ENCODE measurements around the gene TAF11L9.
"Not testable (repeated sequence)": the region's sequence is repeated elsewhere in the genome, so short reads cannot be mapped to it uniquely, and the experiment has no call there.

Gene TAF11L9
- total RNA-seq = 0 reads per million in 3 donors

DNA sequence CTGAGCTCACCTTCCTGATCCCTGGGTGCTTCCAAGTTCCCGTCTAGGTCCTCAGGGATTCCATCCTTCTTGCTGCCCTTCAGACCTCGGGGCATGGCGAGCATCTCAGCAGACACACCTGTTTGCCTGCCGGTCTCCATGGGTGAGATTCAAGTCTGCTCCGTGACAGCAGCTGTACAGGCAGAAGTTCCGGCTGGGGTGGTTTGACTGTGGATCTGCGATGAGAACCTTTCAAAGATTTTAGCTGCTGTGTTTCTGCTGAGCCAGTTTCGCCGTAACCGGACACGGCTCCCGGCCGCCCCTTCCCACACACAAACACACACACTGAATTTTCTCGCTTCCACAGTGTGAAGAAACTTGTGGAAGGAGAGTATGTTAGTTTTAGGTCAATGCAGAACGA, at the start of gene TAF11L9:
TSS of gene TAF11L9 (minus strand) at position 140 of the 400 bp plus-strand sequence.
- H3K9me3 ChIP-seq (ENCODE audit: control insufficient read depth, low read length); H3K4me1 ChIP-seq (ENCODE audit: control insufficient read depth, insufficient read depth, low read length, poor library complexity, severe bottlenecking); H3K27me3 ChIP-seq (replicated peaks; ENCODE audit: control insufficient read depth, insufficient read depth, low read length, poor library complexity, severe bottlenecking); H3K27ac ChIP-seq (ENCODE audit: insufficient read depth, low read length, poor library complexity, severe bottlenecking); DNase-seq; H3K36me3 ChIP-seq (ENCODE audit: control insufficient read depth, insufficient read depth, low read length); H3K4me3 ChIP-seq (ENCODE audit: insufficient read depth, low read depth, low read length, poor library complexity, severe bottlenecking): not testable (repeated sequence)

- Histone ChIP-seq H3K36me3 (ENCODE audit: control insufficient read depth, insufficient read depth, low read length) (no peaks in the 10 kb centered on the region), H3K27me3 (replicated peaks; ENCODE audit: control insufficient read depth, insufficient read depth, low read length, poor library complexity, severe bottlenecking) (no peaks in the 10 kb centered on the region), H3K4me1 (ENCODE audit: control insufficient read depth, insufficient read depth, low read length, poor library complexity, severe bottlenecking) (no peaks in the 10 kb centered on the region), H3K27ac (ENCODE audit: insufficient read depth, low read length, poor library complexity, severe bottlenecking) (no peak within 1 kb of the TSS), H3K9me3 (ENCODE audit: control insufficient read depth, low read length) (no peaks in the 10 kb centered on the region), H3K4me3 (ENCODE audit: insufficient read depth, low read depth, low read length, poor library complexity, severe bottlenecking) (no peak within 1 kb of the TSS)
- no peak for DNase-seq
These were observed 40.0 kb upstream of the TAF11L9 start, which contains the start of gene TAF11L14 for GRCh38 chr5:17634160-17634559. Gene TAF11L14 (plus strand): TSS chr5:17634460.

DNA sequence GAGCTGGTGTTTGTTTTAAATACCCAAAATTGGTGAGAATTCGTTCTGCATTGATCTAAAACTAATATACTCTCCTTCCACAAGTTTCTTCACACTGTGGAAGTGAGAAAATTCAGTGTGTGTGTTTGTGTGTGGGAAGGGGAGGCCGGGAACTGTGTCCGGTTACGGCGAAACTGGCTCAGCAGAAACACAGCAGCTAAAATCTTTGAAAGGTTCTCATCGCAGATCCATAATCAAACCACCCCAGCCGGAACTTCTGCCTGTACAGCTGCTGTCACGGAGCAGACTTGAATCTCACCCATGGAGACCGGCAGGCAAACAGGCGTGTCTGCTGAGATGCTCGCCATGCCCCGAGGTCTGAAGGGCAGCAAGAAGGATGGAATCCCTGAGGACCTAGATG, 37.6 kb upstream of the TAF11L9 start, which contains the start of gene TAF11L13:
TSS of gene TAF11L13 (plus strand) at position 301 of the 400 bp plus-strand sequence.
- H3K27me3 ChIP-seq (replicated peaks; ENCODE audit: control insufficient read depth, insufficient read depth, low read length, poor library complexity, severe bottlenecking); DNase-seq; H3K4me3 ChIP-seq (ENCODE audit: insufficient read depth, low read depth, low read length, poor library complexity, severe bottlenecking); H3K36me3 ChIP-seq (ENCODE audit: control insufficient read depth, insufficient read depth, low read length); H3K4me1 ChIP-seq (ENCODE audit: control insufficient read depth, insufficient read depth, low read length, poor library complexity, severe bottlenecking); H3K27ac ChIP-seq (ENCODE audit: insufficient read depth, low read length, poor library complexity, severe bottlenecking); H3K9me3 ChIP-seq (ENCODE audit: control insufficient read depth, low read length): not testable (repeated sequence)

- H3K9me3 ChIP-seq (ENCODE audit: control insufficient read depth, low read length) = no peaks in the 10 kb centered on the region
- H3K27ac ChIP-seq (ENCODE audit: insufficient read depth, low read length, poor library complexity, severe bottlenecking) = no peak overlapping the region
- H3K4me3 ChIP-seq (ENCODE audit: insufficient read depth, low read depth, low read length, poor library complexity, severe bottlenecking) = no peak overlapping the region
- DNase-seq = no peak
- no peaks in the 10 kb centered on the region for H3K36me3 ChIP-seq (ENCODE audit: control insufficient read depth, insufficient read depth, low read length)
- no peaks in the 10 kb centered on the region for H3K27me3 ChIP-seq (replicated peaks; ENCODE audit: control insufficient read depth, insufficient read depth, low read length, poor library complexity, severe bottlenecking)
- H3K4me1 ChIP-seq (ENCODE audit: control insufficient read depth, insufficient read depth, low read length, poor library complexity, severe bottlenecking) = no peaks in the 10 kb centered on the region
These were observed 31.5 kb upstream of the TAF11L9 start for GRCh38 chr5:17625686-17626085.

DNA sequence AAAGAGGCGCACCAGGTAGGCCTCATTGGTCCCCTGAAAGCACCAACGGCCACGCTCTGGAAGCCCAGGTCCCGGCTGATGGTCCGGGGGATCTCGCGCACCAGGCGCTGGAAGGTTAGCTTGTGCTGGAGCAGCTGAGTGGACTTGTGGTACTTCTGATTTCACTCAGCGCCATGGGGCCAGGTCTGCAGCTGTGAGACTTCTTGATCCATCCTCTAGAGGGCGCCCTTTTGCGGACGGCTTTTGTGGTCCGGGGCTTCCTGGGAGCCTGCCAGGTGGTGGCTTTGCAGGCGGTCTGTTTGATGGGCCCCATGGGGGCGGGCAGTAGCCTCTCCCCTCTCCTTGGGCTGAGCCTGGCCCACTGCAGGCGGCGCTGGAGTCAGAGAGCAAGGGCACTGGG, 26.4 kb upstream of the TAF11L9 start:
- no peak overlapping the region for H3K4me3 ChIP-seq (ENCODE audit: insufficient read depth, low read depth, low read length, poor library complexity, severe bottlenecking)
- no peak overlapping the region for H3K27ac ChIP-seq (ENCODE audit: insufficient read depth, low read length, poor library complexity, severe bottlenecking)
- no peaks in the 10 kb centered on the region for H3K4me1 ChIP-seq (ENCODE audit: control insufficient read depth, insufficient read depth, low read length, poor library complexity, severe bottlenecking)
- no peaks in the 10 kb centered on the region for H3K36me3 ChIP-seq (ENCODE audit: control insufficient read depth, insufficient read depth, low read length)
- DNase-seq = no peak
- no peaks in the 10 kb centered on the region for H3K9me3 ChIP-seq (ENCODE audit: control insufficient read depth, low read length)
- H3K27me3 ChIP-seq (replicated peaks; ENCODE audit: control insufficient read depth, insufficient read depth, low read length, poor library complexity, severe bottlenecking) = no peaks in the 10 kb centered on the region

DNA sequence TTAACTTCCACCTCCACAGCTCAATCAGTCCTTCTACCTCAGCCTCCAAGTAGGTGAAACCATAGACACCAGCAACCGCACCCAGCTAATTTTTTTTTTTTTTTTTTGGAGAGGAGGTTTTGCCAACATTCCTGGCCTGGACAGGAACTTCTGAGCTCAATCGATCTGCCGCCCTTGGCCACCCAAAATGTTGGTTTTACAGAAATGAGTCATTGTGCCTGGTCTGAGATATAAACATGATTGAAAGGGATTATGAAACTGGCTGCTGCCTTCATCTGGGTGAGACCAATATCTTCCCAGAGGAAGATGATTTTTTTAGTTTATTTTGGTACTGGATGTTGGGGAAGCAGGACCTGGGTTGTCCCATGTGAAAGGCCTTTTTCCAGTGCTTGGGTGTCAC, 25.2 kb upstream of the TAF11L9 start:
- DNase-seq = no peak
- Histone ChIP-seq H3K36me3 (ENCODE audit: control insufficient read depth, insufficient read depth, low read length) (no peaks in the 10 kb centered on the region), H3K4me1 (ENCODE audit: control insufficient read depth, insufficient read depth, low read length, poor library complexity, severe bottlenecking) (no peaks in the 10 kb centered on the region), H3K27ac (ENCODE audit: insufficient read depth, low read length, poor library complexity, severe bottlenecking) (no peak overlapping the region), H3K4me3 (ENCODE audit: insufficient read depth, low read depth, low read length, poor library complexity, severe bottlenecking) (no peak overlapping the region), H3K27me3 (replicated peaks; ENCODE audit: control insufficient read depth, insufficient read depth, low read length, poor library complexity, severe bottlenecking) (no peaks in the 10 kb centered on the region), H3K9me3 (ENCODE audit: control insufficient read depth, low read length) (no peaks in the 10 kb centered on the region)

DNA sequence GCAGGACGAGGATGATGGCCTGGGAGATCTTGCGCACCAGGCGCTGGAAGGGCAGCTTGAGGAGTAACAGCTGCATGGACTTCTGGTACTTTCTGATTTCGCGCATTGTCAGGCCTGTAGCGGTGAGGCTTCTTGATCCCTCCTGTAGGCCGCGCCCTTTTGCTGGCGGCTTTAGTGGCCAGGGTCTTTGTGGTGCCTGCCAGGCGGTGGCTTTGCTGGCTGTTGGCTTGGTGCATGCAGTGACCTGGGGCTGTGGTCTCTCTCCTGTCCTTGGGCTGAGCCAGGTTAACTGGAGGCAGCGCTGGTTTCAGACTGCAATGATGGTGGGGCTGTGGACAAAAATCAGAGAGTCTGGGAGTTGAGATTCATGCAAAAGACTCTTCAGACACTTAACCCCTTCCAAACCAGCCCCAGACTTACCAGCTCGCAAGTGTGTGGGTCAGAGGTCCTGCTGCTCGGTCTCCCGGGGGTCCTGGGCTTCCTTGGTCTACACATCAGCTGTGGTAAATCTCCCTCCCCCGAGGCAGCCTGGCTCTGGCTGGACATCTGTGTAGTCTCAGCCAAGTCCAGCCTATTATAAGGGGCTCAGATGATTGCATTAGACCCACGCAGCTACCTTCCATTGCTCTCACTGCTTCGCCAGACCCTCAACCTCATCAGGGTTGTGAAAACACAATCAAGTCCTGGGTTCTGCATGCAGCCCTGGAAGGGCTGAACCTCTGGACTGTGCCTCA, 20.8 kb upstream of the TAF11L9 start:
- Histone ChIP-seq H3K4me1 (ENCODE audit: control insufficient read depth, insufficient read depth, low read length, poor library complexity, severe bottlenecking) (no peaks in the 10 kb centered on the region), H3K9me3 (ENCODE audit: control insufficient read depth, low read length) (no peaks in the 10 kb centered on the region), H3K4me3 (ENCODE audit: insufficient read depth, low read depth, low read length, poor library complexity, severe bottlenecking) (no peak overlapping the region), H3K27ac (ENCODE audit: insufficient read depth, low read length, poor library complexity, severe bottlenecking) (no peak overlapping the region), H3K36me3 (ENCODE audit: control insufficient read depth, insufficient read depth, low read length) (no peaks in the 10 kb centered on the region), H3K27me3 (replicated peaks; ENCODE audit: control insufficient read depth, insufficient read depth, low read length, poor library complexity, severe bottlenecking) (no peaks in the 10 kb centered on the region)
- no peak for DNase-seq

GRCh38 chr5:17610092-17610491, 15.9 kb upstream of the TAF11L9 start, which contains the start of gene TAF11L12:
Gene TAF11L12 (plus strand): TSS chr5:17610392.
- not testable (repeated sequence) for H3K9me3 ChIP-seq (ENCODE audit: control insufficient read depth, low read length); H3K27me3 ChIP-seq (replicated peaks; ENCODE audit: control insufficient read depth, insufficient read depth, low read length, poor library complexity, severe bottlenecking); H3K4me3 ChIP-seq (ENCODE audit: insufficient read depth, low read depth, low read length, poor library complexity, severe bottlenecking); H3K36me3 ChIP-seq (ENCODE audit: control insufficient read depth, insufficient read depth, low read length); H3K4me1 ChIP-seq (ENCODE audit: control insufficient read depth, insufficient read depth, low read length, poor library complexity, severe bottlenecking); DNase-seq; H3K27ac ChIP-seq (ENCODE audit: insufficient read depth, low read length, poor library complexity, severe bottlenecking)

DNA sequence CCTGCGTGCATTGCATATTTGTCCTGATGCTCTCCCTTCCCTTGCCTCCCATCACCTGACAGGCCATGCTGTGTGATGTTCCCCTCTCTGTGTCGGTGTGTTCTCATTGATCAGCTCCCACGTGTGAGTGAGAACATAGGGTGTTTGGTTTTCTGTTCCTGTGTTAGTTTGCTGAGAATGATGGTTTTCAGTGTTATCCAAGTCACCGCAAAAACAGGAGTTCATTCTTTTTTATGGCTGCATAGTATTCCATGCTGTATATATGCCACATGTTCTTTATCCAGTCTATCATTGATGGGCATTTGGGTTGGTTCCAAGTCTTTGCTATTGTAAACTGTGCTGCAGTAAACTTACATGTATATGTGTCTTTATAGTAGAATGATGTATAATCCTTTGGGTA, 13.3 kb upstream of the TAF11L9 start:
- H3K9me3 ChIP-seq (ENCODE audit: control insufficient read depth, low read length); H3K36me3 ChIP-seq (ENCODE audit: control insufficient read depth, insufficient read depth, low read length); H3K4me1 ChIP-seq (ENCODE audit: control insufficient read depth, insufficient read depth, low read length, poor library complexity, severe bottlenecking); H3K27me3 ChIP-seq (replicated peaks; ENCODE audit: control insufficient read depth, insufficient read depth, low read length, poor library complexity, severe bottlenecking); H3K4me3 ChIP-seq (ENCODE audit: insufficient read depth, low read depth, low read length, poor library complexity, severe bottlenecking); H3K27ac ChIP-seq (ENCODE audit: insufficient read depth, low read length, poor library complexity, severe bottlenecking); DNase-seq: not testable (repeated sequence)

GRCh38 chr5:17604951-17605350, 10.8 kb upstream of the TAF11L9 start:
- Histone ChIP-seq H3K27ac (ENCODE audit: insufficient read depth, low read length, poor library complexity, severe bottlenecking) (no peak overlapping the region), H3K4me1 (ENCODE audit: control insufficient read depth, insufficient read depth, low read length, poor library complexity, severe bottlenecking) (no peaks in the 10 kb centered on the region), H3K4me3 (ENCODE audit: insufficient read depth, low read depth, low read length, poor library complexity, severe bottlenecking) (no peak overlapping the region), H3K36me3 (ENCODE audit: control insufficient read depth, insufficient read depth, low read length) (no peaks in the 10 kb centered on the region), H3K27me3 (replicated peaks; ENCODE audit: control insufficient read depth, insufficient read depth, low read length, poor library complexity, severe bottlenecking) (no peaks in the 10 kb centered on the region), H3K9me3 (ENCODE audit: control insufficient read depth, low read length) (no peaks in the 10 kb centered on the region)
- DNase-seq = no peak
